Activated CD8-positive, alpha-beta memory T cell treated with anti-CD3 and anti-CD28 coated beads for 1 hour (primary cell): ENCODE measurements around the gene VWC2.

ENCODE experiments used
- DNase-seq, 2 donors: peaks; one replicate each; pipeline ENCODE4 v3.0.0-alpha.2; 2020; ENCODE audit warnings: low read depth in 1 of 2; ENCODE audit errors: extremely low read depth in 1 of 2

Gene VWC2

GRCh38 chr7:49773218-49773935, at the start of gene VWC2:
Gene VWC2 (plus strand): TSS chr7:49773638. CDS start chr7:49775436, 1,798 bp downstream.
- DNase-seq, result no peak

DNA sequence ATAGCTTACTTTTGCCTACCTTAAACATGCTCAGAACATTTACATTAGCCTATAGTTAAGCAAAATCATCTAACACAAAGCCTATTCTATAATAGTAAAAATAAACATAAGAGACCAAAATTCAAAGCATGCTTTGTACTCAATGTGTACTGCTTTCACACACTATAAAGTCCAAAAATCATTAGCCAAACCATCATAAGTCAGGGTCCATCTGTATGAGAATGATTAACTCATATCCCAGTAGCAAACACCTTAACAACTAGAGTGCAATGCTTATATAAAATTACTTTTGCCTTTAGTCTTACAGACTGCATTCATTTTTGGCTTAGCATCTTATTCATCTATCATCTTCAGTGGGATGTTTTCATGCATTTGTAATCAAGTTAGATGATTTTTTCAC, 49.4 kb upstream of the VWC2 start:
- no peak for DNase-seq

- no peak for DNase-seq
Measured at GRCh38 chr7:49731836-49732235, 41.6 kb upstream of the VWC2 start.

DNA sequence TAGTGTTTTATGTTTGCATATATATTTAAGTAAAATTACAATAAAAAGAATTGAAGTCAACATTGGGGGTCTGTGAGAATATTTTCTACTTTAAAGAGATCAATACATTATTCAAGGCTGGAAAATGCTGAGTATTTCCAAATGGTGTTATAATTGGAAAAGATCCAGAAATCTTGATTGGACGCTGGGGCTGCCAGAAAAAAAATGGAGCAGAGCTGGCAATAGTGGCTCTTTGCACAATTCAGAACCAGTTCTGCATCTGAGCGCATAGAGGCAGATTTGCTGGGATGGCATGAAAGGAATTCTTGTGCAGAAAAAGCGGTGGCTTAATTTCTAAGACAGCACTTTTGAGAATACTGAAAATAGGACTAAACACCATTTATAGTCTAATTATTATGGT, 10.8 kb upstream of the VWC2 start:
- no peak for DNase-seq

DNA sequence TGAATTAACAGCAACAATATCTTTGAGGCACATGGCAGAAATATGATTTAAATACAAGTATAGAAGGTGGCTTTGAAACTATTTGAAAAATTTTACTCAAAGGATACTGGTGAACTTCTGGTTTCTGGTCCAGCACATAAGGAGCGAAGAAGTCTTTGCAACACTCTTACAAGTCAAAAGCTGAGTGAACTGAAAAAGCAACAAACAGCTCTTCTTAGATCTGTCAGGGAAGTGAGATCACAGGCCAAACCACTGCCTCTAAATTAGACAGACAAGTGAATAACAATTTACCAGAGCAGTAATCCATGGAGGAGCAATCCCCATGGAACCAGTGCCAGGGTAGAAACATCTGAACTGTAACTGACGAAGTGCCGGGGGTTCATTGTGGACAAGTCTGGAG, 9.6 kb upstream of the VWC2 start:
- no peak for DNase-seq

DNA sequence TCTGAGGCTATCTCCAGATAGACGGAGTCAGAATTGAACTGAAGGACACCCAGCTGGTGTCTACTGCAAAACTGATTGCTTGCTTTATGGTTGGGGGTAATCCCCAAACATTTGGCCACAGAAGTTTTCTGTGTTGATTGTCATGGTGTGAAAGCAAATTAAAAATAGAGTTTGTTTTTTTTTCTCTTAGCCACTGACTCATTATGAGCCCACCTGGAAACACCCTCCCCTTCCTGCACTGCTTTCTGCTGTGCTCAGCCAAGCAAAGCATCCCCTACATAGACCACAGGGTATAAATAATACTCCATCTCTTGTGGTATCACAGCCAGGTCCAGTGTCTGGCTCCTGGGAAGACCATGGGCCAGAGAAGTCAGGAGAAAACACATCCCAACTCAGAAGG, 6.5 kb upstream of the VWC2 start:
- DNase-seq, result no peak

DNA sequence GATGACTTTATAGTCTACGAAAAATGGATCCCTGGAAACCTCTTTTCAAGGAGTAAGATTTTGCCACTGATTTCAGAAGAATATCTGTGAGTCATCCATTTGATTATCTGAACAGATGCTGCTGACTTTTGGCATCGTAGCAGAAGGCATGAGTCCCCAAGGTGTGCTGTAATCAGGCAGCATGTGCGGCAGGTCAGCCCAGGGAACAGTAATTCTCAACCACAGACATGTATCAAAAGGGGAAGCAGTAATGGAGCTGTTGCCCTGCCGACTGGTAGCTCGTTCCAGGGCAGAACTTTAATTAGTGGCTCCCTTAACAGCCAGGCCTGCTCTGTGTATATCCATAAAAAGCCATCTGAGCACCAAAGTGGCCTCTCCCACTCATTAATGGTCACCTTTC, 5.7 kb upstream of the VWC2 start:
- DNase-seq, result no peak

- DNase-seq, result no peak
Measured at GRCh38 chr7:49768254-49768653, 5.2 kb upstream of the VWC2 start.

DNA sequence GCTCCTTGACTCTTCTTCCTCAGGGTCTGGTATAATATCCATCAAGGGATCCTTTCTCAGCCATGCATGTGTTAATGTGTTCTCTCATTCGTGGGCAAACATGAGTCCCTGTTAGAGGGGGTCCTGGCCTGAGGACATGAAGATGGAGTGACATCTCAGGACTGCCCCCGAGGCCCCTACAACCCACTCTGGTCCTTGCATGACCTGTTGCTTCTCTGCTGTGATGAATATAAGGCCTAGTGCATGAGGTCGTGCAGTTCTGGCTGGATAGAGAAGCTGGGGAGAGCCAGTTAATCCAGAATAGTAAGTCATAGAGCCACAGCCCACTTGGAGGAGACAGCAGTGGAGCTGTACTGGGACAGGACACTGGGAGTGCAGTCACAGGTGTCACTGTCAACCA, 4.6 kb upstream of the VWC2 start:
- DNase-seq, result no peak

- DNase-seq, result no peak
Measured at GRCh38 chr7:49769285-49769857, 4.1 kb upstream of the VWC2 start.

DNA sequence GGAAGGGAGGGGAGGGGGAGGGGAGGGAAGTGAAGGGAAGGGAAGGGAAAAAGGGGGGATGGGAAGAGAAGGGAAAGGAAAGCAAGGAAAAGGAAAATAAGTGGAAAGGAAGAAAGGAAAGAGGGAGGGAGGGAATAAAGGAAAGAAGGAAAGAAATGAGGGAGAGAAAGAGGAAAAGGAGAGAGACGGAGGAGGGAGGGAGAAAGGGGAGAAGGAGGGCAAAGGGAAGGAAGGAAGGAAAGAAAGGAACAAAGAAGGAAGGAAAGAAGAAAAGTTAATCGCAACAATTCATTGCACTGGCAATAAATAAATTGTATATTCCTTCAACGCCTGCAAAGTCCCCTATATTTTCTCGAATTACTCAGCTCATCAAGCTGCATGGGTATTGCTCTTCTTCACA, 2.6 kb upstream of the VWC2 start:
- no peak for DNase-seq

DNA sequence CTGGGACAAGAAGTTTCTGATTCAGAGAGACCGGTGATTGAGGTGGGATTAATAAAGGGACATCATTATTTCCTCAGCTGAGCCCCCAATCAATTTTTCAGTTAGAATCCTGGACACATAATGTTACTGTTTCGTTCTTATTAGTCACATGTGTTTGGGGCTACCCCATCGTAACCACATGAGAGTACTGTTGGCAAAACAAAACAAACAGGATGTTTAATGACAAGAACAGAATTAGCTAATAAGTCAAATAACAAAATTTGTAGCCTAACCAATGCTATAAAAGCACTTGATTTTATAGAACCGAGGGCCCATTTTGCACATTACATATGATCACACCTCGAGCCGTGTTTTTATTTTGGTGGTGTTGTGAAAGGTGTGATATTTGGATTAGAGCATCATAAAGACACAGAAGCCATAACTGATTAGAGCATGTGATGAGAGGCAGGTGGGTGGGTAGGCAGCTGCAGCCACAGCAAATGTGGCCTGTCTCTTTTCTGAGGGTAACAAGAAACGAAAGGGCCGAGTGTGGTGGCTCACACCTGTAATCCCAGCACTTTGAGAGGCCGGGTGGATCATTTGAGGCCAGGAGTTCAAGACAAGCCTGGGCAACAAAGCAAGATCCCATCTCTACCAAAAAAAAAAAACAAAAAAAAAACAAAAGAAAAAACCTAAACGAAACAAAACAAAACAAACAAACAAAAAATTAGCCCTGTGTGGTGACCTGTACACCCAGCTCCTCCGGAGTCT, 1.8 kb upstream of the VWC2 start:
- no peak for DNase-seq

DNA sequence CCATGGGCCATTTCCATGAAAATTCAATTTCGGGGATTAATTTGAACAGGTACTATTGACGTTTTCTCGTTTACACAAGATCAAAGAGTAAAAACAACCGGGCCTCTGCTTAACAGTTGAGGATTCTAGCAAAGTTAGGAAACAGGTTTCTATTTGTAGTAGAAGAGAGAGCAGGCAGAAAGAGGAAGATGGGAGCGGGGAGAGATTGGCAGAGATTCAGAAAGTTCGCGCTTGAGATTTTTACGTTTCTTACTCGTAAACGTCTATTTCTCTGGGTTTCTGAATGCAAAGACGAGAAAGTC, 571 bp upstream of the VWC2 start:
- DNase-seq, result no peak

- no peak for DNase-seq
Measured at GRCh38 chr7:49773936-49774458, 559 bp downstream of the VWC2 start.

DNA sequence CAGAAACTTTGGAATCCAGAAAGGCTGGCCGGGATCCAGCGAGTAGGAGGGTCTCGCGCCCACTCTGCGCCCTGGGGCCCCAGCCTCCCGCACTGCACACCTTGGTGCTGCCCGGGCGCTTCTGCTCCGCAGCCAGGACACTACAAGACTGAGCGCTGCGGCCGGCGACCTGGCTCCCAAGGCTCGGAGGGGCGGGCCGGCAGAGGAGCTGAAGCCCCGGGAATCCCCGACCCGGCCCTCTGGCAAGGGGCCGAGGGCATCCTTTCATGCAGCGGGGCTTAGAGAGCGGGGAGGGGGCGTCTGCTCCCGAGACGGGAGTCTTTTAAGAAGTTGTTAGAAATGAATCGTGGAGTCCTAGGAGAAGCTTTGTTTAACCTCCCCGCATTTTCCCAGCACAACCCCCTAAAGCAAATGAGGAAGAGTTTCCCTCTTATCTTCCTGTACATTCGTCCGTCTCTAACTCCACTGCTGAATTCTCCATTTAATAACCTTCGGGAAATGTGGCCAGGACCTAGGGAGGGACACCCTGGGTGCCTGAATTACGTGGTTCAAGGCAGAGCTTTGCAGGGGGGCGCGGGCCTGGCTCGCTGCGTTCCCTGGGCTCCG, 1.1 kb downstream of the VWC2 start:
- DNase-seq, result no peak

- DNase-seq, result no peak
Measured at GRCh38 chr7:49775065-49775948, 1.9 kb downstream of the VWC2 start.

DNA sequence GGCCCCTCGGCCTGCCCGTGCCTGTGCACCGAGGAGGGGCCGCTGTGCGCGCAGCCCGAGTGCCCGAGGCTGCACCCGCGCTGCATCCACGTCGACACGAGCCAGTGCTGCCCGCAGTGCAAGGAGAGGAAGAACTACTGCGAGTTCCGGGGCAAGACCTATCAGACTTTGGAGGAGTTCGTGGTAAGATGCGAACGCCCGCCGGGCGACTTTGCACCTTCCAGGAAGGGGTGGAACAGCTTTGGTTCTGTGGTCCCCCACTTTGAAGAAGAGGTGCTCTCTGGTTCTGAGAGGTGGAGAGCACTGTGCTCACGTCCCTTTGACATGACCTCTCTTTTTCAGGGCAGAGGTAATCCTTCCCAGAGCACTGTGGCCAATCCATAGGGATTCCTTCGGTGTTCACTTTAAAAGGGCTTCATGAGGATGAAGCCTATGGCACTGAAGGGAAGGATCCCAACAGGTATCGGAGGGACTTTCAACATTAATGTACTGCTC, 2.6 kb downstream of the VWC2 start:
- DNase-seq, result no peak

GRCh38 chr7:49776994-49777393, 3.6 kb downstream of the VWC2 start:
- no peak for DNase-seq

DNA sequence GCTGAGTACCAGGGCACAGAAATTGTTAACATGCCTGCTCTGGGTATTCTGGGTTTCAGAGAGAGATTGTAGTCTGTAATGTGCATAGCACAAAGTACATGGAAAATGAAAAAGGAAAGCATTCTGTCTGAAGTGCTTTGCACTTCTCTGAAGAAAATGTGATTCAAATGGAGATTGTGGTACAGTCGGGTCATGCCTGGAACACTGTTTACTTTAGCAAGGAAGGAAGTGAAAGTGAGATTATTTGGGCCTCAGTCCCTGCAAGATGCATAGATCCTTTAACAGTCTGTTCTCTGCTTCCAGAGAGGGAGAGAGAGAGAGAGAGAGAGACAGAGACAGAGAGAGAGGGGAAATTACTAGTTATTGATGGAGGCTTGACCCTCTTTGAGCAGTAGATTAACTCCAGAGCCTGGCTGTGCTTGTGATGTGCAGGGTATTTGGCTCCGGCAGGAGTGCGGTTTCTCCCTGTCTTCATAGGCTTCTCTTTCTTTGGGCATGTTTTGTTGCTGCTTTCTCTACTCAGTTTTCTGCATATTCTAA, 5.4 kb downstream of the VWC2 start:
- DNase-seq, result no peak

DNA sequence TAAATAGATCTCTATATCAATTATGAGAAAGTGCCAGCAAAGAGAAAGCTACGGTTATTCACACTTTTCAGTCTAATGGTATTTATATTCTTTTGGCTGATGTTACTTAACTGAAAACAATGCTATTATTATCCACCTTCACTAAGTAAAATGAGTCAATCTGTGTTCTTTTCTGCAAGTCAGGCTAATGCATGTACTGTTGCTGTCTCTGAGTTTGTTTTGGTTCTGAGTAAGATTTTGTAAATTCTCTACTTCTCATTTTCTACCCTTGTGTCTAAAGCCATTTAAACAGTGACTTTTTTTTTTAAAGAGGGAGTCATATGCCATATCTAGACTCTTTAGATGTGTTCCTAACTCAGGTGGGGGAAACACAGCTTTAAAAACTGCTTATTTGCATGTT, 7.5 kb downstream of the VWC2 start:
- no peak for DNase-seq
